Endometrial microvascular endothelial cells (primary cell): ENCODE data around the gene ST6GALNAC3. TPM values are rescaled to one million over a fixed set of nuclear protein-coding genes. Genes with fewer than 3 reads are reported as not detected.

ENCODE experiments used
- in situ Hi-C: cut with HindIII; loops from 2 replicates; pipeline ENCODE4 v1.10.0; 2017; ENCODE audit warnings: low sequenced_read_pairs, low pct_unique_long_range_greater_than_20kb; ENCODE audit errors: inconsistent ontology term
- total RNA-seq: library from RNA; depleted of rRNA; stranded (reverse); fragments of >200 nt; gene quantifications from one replicate; pipeline ENCODE4 v1.2.3, GENCODE V29; 2015; ENCODE audit errors: inconsistent ontology term

ST6GALNAC3 gene
- total RNA-seq, 1 donor from 2014 or later, result 29.7 TPM

DNA sequence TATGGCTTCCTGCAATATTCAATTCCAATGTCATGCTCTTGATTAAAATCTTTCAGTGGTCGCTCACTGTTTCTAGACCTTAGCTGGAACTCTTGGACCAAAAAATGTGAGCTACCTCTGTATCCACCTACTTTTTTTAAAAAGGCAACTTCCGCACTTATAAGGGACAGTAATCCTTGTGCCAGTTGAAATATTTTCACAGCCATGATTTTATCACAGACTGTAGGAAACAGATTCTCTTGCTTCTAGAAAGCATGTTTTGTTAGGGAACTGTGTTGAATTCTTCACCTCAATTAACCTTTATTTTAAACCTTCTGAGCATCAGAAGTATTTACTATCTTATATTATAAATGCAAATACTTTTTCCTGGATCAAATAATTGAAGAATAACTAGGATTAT, 496.7 kb downstream of the ST6GALNAC3 start:
- in situ Hi-C loops, result no loop called here

- in situ Hi-C loops, result no loop called here
Measured at GRCh38 chr1:76572229-76572628, 497.7 kb downstream of the ST6GALNAC3 start.

- in situ Hi-C loops, result no loop called here
Measured at GRCh38 chr1:76576876-76577524, 502.5 kb downstream of the ST6GALNAC3 start.

- in situ Hi-C loops, result no loop called here
Measured at GRCh38 chr1:76577525-76578185, 503.1 kb downstream of the ST6GALNAC3 start.

- in situ Hi-C loops, result no loop called here
Measured at GRCh38 chr1:76580206-76580605, 505.7 kb downstream of the ST6GALNAC3 start.

DNA sequence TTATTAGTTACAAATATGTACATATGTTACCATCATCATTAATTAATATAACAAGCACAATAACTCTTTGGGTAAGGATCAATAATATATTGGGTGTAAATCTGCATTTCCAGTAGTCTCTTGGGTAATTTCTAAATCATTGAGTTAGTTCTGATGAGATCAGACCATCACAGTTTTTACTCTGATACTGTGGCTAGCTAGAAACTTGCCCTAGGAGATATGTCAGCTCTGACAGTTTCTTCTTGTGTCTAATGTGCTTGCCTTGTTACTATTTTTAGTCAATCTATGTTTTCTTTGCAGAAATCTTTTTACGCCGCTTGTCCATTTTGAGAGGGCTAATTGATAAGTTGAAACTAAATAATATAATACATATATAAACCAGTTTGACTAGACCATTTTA, 507.2 kb downstream of the ST6GALNAC3 start:
- in situ Hi-C loops, result no loop called here

DNA sequence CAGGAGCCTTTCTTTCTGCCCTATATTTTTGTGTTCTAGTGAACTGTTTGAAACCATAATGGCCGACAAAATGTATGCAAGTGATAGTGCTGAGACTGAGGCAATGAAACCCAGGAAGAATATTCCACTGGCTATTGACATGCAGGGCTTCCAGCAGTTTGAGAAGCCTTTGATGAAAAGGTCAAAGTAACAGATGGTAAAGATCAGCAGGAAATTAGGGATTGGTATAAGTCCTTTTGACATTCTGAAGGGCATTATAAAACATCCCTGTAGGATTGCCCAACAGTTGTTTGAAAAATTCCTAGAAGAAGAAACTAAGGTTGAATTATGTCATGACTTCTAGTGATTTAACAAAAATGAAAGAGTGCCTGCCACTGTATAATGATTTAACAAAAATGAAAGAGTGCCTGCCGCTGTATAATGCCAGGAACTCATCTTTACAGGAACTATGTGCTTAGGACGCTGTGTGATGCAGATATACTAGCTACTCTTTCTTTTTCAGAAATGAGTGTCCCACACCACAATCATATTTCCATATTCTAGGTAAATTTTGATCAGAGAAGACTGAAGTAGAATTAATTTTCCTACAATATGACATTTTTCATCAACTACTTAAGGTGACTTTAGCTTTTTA, 508.8 kb downstream of the ST6GALNAC3 start:
- in situ Hi-C loops, result no loop called here

GRCh38 chr1:76583875-76584477, 509.4 kb downstream of the ST6GALNAC3 start:
- in situ Hi-C loops, result no loop called here

GRCh38 chr1:76585980-76586674, 511.6 kb downstream of the ST6GALNAC3 start:
- in situ Hi-C loops, result no loop called here

DNA sequence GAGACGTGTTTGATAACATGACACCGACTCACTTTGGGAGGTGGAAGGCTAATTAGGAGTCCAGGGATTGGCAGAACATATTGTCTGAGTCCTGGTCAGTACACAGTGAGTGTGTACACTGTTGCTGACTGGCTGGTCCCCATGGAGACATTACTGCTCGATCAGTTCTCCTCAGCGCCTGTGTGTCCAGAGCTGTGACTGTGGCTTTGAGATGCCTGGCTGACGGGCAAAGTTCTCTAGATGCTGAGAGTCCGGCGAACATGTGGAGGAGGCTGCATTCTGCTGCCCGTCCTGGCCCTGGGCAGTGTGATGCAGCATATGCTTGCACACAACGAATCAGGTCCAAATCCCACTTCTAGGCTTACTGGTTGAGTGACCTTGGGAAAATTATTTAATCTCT, 512.7 kb downstream of the ST6GALNAC3 start:
- in situ Hi-C loops, result no loop called here

DNA sequence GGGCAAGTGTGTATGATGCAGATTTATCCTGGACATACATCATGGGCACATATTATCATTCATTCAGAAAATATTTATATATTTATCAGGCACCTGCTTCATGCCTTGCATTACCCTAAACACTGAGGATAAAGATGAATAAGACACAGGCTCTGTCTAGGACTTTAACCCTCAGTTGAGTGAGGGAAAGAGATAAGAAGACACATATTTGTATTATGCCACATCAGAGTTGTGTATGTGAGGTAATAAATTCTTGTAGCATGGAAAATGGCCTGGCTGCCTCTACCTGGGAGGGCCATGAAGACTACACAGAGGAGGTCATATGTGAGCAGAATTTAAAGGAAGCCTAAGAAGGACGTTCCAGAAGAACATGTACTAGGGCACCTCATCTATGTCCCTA, 516.9 kb downstream of the ST6GALNAC3 start:
- in situ Hi-C loops, result no loop called here

DNA sequence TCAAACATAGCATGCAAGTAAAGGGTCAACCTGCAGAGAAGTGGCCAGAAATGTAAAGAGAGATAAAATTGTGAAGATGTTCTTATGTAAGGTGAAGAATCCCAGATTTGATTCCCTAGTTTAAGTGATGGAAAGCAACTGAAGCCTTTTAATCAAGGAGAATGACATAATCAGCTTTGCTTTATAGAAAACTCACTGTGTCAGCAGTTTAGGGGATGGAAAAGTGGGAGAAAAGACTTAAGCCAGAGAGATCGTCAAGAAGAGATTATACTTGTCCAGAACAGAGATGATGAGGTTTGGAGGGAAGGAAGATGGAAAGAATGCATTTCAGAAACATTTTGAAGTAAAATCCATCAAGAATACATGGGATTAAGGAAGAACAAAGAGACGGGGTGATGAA, 517.4 kb downstream of the ST6GALNAC3 start:
- in situ Hi-C loops, result no loop called here

DNA sequence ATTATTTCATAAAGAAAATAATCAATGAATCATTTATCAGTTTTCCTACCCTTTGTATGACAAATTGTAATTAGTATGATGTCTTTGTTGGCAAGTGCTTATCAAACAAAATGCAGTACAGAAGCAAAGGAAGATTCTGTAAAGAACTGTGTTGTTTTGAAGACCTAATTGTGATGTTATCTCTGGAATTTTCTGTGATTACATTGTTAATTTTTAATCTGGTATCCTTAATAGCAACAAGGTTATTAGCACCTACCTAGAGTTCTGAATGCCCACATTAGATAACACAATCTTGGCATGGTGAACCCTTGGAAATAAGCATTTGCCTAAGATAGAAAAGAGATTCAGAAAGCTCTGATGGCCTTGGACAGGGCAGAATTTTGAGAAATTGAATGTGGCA, 518.6 kb downstream of the ST6GALNAC3 start:
- in situ Hi-C loops, result no loop called here

DNA sequence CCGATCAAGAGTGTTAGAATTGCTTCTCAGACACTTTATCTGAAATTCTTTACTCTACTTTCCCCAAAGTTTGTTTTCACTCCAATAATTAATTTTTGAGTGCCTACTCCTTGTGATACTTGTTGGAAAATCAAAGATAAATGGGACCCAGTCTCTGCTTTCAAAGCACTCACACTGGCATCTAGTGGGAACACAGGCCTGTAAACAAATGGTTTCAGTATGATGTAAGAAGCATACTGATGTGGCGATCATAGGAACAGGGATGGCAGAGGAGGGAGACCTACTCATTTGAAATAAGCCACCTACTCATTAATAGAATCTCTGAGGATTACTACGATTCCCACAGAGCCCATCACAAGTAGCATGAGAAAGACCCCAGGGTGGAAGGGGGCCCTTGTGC, 519.1 kb downstream of the ST6GALNAC3 start:
- in situ Hi-C loops, result no loop called here

DNA sequence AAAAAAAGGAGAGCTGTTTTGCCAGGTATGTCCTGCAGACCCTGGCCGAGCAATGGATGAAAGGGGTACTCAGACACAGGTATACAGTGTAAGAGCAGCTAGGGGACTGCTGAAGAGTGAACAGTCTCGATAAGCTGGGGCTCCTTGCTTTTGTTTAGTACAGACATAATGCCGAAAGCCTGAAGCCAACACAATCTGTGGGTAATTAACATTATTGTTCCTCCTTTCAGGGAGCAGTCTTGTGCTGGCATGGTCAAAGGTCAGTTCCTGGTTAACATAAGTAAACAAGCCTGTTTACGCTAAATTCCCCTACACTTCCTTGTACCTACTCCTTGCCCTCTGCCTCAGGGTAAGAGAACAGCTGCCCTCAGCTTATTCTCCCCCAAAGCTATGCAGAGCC, 520.5 kb downstream of the ST6GALNAC3 start:
- in situ Hi-C loops, result no loop called here

DNA sequence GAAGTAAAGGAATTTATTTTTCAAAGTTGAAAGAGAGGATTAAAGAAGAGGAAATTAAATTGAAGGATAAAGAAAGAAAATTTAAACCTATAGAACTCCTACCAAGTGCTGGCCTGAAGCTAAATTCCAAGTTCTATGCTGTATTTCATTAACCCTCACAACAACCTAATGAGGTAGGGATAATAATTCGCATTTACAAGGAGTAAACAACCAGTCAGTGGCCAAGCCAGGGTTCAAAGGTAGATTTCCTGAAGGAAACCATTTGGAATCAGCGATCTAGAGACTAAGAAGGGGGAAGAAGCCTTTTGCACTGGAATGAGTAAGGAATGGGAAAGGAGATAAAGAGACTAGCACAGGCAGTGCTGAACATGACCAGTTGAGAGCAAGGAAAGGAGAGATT, 526.9 kb downstream of the ST6GALNAC3 start:
- in situ Hi-C loops, result no loop called here

DNA sequence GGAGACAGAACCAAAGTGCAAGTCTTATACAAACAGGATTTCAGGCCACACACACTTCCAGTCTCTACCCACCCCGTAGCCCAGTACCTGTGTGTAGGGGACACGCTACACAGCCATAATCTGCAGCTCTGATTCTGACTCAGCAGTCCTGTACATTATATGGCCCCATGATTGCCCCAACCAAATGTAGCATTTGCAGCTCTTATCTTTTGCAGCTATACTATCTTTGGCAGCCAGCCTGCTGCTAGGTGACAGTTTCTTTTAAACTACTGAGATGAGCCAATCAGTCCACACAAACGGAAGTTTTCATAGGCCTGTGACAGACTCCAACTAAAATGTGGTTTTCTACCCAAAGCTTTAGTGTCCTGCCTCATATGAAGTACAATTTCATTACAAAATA, 533.2 kb downstream of the ST6GALNAC3 start:
- in situ Hi-C loops, result no loop called here

- in situ Hi-C loops, result no loop called here
Measured at GRCh38 chr1:76611770-76612445, 537.4 kb downstream of the ST6GALNAC3 start.

- in situ Hi-C loops, result no loop called here
Measured at GRCh38 chr1:76613886-76614285, 539.3 kb downstream of the ST6GALNAC3 start.
